ENCODE measurements around the gene ZNF225.
"Not testable (repeated sequence)": the region's sequence is repeated elsewhere in the genome, so short reads cannot be mapped to it uniquely, and the experiment has no call there.

ZNF225 gene

DNA sequence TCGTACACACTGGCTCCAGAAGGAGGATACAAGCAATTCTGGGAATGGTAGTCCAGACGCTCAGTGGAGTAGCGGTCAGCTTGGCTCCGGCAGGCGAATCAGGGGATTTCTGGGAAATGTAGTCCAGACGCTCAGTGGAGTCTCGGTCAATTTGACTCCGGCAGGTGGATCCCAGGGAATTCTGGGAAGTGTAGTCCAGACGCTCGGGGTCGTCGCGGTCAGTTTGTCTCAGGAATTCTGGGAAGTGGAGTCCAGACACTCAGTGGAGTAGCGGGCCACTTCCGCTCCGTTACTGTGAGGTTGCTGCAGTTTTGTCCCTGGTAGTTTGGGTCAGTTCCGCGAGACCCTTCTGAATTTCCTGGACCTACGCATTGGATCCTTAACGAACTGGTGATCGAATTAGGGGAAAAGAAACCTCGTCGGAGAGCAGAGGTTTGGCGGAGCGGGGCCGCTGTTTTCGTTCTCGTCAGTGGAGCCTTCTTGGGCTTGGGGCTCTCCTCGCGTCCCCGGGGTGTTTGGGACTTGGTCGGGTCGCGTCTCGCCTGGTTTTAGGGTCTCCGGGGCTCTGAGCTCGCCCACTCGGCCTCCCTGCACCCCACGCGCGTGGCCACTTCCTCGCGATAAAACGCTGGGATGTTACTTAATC is at the start of gene ZNF225:
TSS of gene ZNF225 (plus strand) at position 262 of the 646 bp plus-strand sequence. CDS start 2,429 bp downstream, outside the sequence.
- peak; percentile 87 for DNase-seq

DNA sequence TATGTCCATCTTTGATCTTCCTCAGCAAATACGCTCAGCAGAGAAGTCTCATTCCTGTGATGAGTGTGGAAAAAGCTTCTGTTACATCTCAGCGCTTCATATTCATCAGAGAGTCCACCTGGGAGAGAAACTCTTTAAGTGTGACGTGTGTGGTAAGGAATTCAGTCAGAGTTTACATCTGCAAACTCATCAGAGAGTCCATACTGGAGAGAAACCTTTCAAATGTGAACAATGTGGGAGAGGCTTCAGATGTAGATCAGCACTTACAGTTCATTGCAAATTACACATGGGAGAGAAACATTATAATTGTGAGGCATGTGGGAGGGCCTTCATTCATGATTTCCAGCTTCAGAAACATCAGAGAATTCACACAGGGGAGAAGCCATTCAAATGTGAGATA is 46.9 kb upstream of the ZNF225 start:
- DNase-seq = no peak

DNA sequence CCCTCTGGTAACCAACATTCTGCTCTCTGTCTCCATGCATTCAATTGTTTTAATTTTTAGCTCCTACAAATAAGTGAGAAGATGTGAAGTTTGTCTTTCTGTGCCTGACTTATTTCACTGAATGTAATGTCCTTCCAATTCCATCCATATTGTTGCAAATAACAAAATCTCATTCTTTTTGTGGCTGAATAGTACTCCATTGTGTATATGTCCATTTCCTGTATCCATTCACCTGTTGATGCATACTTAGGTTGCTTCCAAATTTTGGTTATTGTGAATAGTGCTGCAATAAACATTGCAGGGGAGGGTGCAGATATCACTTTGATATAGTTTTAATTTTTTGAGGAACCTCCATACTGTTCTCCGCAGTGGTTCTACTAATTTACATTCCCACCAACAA is 43.8 kb upstream of the ZNF225 start:
- no peak for DNase-seq

DNA sequence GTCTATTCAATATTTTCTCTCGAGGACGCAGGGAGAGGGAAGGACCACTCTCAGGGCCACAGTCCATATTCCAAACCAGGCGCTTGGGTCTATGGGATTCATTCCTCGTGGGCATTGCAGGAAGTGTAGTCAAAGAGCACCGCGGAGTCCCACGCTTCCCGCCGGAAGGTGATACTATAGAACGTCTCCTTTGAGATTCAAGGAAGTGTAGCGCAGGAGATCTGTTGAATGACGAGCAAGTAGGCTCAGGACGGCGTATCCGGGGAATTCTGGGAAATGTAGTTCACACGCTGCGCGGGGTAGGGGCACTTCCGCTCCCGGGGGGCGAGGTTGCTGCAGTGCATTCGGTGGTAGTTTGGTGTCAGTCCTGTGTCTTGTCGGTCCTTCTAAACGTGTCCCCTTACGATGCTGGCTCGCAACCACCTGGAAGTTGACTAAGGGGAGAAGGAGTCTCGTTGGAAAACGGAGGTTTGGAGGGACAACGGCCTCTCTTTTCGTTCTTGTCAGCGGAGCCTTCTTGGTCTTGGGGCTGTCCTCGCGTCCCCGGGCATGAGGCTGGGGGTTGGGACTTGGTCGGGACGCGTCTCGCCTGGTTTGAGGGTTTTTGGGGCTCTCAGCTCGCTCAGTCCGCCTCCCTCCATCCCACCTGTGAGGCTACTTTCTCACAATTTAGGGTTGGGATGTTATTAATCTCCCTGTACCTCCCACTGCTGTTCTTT is 41.2 kb upstream of the ZNF225 start, which contains the start of gene ZNF284:
TSS of gene ZNF284 (plus strand) at position 336 of the 719 bp plus-strand sequence. CDS start 4,231 bp downstream, outside the sequence.
- peak; percentile 83 for DNase-seq

DNA sequence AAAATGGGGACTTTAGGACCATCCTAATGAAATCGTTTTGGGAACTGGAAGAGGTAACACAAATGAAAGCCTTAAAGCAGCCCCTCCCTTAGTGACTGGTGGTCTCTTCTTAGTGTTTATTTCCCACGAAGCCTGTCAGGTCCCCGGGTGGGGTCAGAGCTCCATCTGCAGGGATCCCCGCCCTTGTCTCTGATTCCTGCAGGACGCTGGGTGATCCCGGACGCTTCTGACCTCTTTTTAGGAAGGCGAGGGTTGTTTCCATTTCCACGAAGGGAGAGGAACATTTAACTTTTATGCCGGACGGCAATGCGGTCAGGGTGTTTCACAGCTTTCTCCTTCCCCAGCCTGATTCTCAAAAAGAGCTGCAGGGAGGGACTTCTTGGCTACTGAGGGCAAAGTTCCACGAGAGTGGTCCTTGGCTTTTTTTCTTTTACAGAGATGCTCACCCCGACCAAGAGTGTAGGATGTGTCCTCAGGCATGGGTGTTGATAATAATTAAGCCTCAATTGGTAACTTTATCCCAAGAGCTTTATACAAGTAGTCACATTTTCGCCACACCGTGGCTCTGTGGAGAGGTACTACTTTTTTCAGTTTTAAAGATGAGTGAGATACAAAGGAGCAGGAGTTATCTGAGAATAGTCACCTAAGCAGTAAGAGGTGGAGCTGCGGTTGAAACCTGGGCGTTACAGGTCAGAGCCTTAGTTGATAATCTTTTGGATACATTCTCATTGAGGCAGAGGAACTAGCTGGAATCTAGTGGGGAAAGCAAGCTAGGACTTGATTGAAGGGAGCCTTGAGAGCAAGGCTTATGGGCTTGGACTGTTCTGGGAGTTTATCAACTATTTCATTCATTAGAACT is 40.4 kb upstream of the ZNF225 start:
- no peak for DNase-seq

DNA sequence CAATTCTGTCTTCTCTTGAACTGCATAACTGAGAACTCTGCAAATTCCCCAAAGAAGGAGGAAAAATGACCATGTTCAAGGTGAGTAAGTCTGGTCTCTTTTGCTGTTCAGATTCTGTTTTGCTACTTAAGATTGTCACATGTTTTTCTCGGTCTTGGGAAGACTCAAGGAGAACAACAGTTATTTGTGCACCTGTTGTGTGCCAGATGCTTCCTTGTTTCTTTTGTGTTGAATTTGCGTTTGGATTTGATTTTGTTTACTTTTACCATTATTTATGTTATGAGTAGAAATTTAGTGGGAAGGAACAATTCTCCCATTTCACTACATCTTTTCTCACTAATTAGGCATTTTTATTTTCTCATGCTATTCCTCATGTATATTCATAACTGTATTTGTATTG is 36.9 kb upstream of the ZNF225 start:
- no peak for DNase-seq

DNA sequence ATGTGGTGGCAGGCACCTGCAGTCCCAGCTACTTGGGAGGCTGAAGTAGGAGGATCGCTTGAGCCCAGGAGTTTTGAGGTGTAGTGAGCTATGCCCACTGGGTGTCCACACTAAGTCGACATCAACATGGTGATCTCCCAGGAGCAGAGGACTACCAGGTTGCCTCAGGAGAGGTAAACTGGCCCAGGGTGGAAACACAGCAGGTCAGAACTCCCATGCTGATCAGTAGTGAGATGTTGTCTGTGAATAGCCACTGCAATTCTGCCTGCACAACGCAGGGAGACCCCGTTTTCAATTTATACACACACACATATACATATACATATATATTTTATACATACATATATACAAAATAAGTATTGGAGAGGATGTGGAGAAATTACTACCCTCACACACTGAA is 21.1 kb upstream of the ZNF225 start:
- DNase-seq = no peak

DNA sequence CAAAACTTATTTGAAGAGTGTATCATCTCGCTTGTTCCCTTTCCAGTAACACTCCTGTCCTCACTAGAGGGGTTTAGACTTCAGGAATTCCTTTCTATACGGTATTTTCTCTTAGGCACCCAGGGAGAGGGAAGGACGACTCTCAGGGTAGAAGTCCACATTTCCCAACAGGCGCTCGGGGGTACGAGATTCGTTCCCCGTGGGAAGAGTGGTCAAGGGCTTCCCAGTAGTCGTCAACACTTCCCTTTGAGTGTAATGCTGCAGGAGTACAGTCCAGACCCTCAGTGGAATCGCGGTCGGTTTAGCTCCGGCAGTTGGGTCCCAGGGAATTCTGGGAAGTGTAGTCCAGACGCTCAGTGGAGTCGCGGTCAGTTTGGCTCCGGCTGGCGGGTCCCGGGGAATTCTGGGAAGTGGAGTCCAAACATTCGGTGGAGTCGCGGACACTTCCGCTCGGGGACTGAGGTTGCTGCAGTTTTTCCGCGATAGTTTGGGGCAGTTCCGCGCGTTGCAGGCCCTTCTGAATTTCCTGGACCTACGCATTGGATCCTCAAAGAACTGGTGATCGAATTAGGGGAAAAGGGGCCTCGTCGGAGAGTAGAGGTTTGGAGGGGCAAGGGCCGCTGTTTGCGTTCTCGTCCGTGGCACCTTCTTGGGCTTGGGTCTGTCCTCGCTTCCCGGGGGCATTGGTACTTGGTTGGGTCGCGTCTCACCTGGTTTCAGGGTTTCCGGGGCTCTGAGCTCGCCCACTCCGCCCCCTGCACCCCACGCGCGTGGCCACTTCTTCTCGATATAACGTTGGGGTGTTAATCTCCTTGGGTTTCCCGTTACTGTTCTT is 19.1 kb upstream of the ZNF225 start, which contains the start of gene ZNF224:
TSS of gene ZNF224 (plus strand) at position 431 of the 835 bp plus-strand sequence. CDS start 3,513 bp downstream, outside the sequence.
- DNase-seq = peak; percentile 84

DNA sequence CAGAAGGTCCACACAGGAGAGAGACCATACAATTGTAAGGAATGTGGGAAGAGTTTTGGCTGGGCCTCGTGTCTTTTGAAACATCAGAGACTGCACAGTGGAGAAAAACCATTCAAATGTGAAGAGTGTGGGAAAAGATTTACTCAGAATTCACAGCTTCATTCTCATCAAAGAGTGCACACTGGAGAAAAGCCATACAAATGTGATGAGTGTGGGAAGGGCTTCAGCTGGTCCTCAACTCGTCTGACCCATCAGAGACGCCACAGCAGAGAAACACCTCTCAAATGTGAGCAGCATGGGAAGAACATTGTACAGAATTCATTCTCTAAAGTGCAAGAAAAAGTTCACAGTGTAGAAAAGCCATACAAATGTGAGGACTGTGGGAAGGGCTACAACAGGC is 5.4 kb upstream of the ZNF225 start:
- DNase-seq = no peak

DNA sequence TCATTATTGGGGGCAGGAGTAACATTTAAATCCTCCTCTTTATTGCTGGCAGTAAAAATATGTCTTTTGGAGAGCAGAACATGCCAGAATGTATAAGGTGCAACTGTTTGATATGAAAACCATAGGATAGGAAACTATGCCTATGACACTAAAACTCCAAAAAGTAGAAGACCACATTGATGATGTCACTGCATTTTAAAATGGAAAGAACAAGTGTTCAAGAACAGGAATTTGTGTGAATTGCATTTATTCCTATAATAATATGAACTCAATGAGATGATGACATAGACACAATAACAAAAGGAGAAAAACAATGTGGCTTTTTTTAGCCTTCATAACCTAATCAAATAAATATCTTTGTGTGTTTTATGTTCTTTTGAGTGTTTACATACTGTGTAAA is 3.7 kb upstream of the ZNF225 start:
- DNase-seq = no peak

DNA sequence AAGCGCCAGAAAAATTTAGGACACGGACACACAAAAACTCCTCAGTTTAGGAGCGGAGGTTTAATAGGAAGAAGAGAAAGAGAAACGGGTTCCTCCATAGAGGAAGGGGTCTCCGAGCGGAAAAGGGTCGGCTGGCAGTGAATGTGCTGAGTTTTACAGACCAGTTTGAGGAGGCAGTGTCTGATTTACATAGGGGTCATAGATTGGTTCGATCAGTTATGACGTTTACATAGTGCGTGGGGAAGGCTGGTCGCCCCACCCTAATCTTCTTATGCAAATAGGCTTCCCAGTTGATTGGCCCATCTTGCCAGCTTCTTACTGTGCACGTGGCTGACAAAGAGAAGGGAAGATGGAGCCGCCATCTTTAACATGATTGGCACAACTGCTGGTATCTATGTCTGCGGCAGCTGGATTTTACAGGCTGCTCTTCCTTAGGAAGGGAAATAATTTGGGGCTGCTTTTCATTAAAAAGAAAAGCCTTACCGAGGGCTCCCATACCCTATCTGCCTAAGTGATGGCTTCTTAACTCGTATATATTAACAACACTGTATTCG is 1.2 kb upstream of the ZNF225 start:
- DNase-seq = no peak

DNA sequence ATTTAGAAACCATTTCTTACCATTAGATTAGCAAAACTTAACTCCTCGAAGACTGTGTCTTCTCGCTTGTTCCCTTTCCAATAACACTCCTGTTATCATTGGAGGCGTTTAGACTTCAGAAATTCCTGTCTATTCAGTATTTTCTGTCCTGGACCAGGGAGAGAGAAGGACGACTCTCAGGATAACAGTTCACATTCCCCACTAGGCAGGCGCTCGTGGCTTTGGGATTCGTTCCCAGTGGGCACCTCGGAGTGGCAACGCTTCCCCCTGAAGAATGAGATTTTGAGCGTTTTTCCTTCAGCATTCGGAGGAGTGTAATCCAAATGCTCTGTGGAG is 429 bp upstream of the ZNF225 start:
- DNase-seq = no peak

DNA sequence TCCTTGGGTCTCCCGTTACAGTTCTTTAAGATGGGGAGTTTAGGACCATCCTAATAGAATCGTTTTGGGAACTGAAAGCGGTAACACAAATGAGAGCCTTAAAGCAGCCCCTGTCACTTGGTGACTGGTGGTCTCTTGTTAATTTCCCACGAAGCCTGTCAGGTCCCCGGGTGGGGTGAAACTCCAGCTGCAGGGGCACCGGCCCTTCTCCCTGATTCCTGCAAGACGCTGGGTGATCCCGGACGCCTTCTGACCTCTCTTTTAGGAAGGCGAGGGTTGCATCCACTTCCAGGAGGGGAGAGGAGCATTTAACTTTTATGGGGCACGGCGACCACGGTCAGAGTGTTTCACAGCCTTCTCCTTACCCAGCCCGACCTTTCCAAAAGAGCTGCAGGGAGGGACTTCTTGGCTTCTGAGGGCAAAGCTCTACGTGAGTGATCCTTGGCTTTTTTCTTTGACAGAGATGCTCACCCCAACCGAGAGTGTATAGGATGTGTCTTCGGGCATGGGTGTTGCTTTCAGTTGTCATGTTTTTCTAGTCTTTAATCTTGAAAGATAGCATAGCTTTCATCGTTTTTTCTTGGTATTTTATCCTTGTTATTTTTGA is 688 bp downstream of the ZNF225 start:
- no peak for DNase-seq

DNA sequence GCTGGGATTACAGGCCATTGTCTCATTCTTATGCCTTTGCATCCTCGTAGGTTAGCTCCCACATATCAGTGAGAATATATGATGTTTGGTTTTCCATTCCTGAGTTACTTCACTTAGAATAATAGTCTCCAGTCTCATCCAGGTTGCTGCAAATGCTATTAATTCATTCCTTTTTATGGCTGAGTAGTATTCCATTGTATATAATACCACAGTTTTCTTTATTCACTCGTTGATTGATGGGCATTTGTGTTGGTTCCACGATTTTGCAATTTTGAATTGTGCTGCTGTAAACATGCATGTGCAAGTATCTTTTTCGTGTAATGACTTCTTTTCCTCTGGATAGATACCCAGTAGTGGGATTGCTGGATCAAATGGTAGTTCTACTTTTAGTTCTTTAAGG is 8.0 kb downstream of the ZNF225 start:
- DNase-seq = not testable (repeated sequence)

DNA sequence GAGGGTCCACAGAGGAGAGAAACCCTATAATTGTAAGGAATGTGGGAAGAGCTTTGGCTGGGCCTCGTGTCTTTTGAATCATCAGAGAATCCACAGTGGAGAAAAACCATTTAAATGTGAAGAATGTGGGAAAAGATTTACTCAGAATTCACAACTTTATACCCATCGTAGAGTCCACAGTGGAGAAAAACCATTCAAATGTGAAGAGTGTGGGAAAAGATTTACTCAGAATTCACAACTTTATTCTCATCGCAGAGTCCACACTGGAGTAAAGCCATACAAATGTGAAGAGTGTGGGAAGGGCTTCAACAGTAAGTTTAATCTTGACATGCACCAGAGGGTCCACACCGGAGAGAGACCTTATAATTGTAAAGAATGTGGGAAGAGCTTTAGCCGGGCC is 18.8 kb downstream of the ZNF225 start:
- no peak for DNase-seq

DNA sequence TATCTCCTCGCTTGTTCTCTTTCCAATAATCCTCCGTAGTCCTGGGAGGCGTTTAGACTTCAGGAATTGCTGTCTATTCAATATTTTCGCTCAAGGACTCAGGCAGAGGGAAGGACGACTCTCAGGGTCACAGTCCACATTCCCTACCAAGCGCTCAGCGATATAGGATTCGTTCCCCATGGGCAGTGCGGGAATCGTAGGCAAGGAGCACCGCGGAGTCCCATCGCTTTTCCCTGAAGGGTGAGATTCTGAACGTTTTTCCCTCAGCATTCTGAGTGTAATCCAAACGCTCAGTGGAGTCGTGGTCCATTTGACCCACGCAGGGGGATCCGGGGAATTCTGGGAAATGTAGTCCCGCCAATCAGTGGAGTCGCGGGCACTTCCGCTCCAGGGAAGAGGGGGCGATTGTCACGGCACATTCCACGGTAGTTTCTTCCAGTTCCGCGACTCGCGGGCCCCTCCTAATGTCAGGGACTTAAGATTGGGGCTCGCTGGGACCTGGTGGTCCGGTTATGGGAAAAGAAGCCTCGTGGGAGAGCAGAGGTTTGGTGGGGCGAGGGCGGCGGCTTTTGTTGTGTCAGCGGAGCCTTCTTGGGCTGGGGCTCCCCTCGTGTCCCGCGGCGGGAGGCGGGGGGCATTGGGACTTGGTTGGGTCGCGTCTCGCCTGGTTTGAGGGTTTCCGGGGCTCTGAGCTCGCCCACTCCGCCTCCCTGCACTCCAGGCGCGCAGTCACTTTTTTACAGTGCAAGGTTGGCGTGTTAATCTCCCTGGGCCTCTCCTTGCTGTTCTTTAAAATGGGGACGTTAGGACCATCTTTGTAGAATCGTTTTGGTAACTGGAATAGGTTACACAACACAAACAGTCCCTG is 28.2 kb downstream of the ZNF225 start, which contains the start of gene ZNF234:
TSS of gene ZNF234 (plus strand) at position 364 of the 868 bp plus-strand sequence. CDS start 3,079 bp downstream, outside the sequence.
- peak; percentile 76 for DNase-seq

DNA sequence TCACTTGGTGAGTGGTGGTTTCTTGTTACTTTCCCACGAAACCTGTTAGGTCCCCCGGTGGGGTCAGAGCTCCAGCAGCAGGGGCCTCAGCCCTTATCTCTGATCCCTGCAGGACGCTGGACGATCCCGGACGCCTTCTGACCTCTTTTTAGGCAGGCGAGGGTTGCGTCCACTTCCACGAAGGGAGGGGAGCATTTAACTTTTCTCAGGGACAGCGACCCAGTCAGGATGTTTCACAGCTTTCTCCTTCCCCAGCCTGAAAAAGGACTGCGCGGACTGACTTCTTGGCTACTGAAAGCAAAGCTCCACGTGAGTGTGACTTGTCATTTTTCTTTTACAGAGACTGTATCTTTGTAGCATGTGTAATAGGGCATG is 28.8 kb downstream of the ZNF225 start:
- peak; percentile 2 for DNase-seq

DNA sequence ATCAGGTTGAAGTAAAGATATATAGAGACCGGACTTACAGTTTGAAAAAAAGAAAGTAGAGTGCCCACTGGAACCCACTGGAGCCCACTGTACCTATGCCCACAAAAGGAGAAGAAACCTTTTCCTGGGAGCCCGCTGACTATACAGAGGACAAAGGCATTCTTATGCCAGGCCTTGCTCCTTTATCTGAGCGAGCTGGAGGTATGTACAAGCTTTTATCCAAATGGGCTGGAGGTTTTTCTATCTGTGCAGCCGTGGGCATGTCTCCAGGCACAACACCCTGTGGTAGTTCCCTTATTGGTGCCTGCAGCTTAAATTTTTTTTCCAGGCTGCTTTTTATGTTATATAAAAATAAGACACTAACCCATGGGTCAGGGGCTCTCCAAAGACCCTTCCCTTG is 36.6 kb downstream of the ZNF225 start:
- no peak for DNase-seq

DNA sequence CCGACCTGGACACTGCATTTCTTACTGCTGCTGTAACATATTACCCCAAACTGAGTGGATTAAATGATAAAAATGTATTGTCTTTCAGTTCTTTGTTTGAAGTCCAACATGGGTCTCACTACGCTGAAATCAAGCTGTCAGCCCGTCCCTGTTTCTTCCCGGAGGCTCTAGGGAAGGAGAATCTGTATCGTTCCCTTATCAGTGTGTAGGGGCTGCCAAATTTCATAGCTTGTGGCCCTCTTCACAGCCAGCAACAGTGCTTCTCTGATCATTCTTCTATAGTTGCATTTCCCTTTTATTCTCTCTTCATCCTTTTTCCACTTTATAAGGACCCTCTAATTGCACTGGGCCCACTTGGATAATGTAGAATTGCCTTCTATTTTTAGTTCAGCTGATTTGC is 38.3 kb downstream of the ZNF225 start:
- DNase-seq = no peak

DNA sequence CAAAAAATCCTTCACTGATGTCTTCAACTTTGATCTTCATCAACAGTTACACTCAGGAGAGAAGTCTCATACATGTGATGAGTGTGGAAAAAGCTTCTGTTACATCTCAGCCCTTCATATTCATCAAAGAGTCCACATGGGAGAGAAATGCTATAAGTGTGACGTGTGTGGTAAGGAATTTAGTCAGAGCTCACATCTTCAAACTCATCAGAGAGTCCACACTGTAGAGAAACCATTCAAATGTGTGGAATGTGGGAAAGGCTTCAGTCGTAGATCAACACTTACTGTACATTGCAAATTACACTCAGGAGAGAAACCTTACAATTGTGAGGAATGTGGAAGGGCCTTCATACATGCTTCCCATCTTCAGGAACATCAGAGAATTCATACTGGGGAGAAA is 43.3 kb downstream of the ZNF225 start:
- no peak for DNase-seq

DNA sequence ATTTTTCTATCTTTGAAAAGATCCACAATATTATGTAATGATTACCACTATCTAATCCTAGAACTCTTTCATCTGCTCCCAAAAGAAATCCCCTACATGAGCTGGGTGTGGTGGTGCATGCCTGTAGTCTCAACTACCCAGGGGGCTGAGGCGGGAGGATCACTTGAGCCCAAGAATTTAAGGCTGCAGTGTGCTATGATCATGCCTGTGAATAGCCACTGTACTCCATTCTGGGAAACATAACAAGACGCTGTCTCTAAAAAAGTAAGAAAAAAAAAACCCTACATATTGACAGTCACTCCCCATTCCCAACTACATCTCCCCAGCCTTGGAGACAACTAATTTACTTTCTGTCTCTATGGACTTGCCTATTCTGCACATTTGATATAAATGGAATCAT is 50.6 kb downstream of the ZNF225 start:
- DNase-seq = no peak
